T-helper 17 cell (primary cell): ENCODE results near the gene FILIP1L. TPM values are rescaled to one million over a fixed set of nuclear protein-coding genes. Genes with fewer than 3 reads are reported as not detected.

Source experiments
- ATAC-seq: fragments of 150-1000 bp; cut with Tn5 transposase; 2 replicates; pipeline ENCODE4 v1.10.0; 2021; ENCODE audit warnings: mild to moderate bottlenecking, moderate library complexity
- DNase-seq, 3 donors: peaks; one replicate each; pipeline versions ENCODE4 v3.0.0 to v3.0.0-alpha.2; 2020 to 2021
- H3K9me3 ChIP-seq: one replicate; pipeline ENCODE4 v1.7.0; 2013; ENCODE audit warnings: low read length, mild to moderate bottlenecking; ENCODE audit not compliant: control insufficient read depth, poor library complexity, severe bottlenecking
- H3K27ac Mint-ChIP-seq: one replicate; pipeline ENCODE4 v1.8.0; 2022; ENCODE audit warnings: mild to moderate bottlenecking, moderate library complexity, mixed read lengths
- H3K27me3 Mint-ChIP-seq: one replicate; pipeline ENCODE4 v1.8.0; 2022; ENCODE audit warnings: mixed read lengths
- H3K36me3 Mint-ChIP-seq: one replicate; pipeline ENCODE4 v1.8.0; 2022; ENCODE audit warnings: low read depth, mixed read lengths
- H3K4me1 Mint-ChIP-seq: one replicate; pipeline ENCODE4 v1.8.0; 2022; ENCODE audit warnings: mild to moderate bottlenecking, mixed read lengths
- H3K4me3 Mint-ChIP-seq: one replicate; pipeline ENCODE4 v1.8.0; 2022; ENCODE audit warnings: mild to moderate bottlenecking, moderate library complexity, mixed read lengths
- total RNA-seq, 4 donors: library from RNA in 2 of 4; stranded (reverse) in 2 of 4; gene quantifications; one replicate each; pipeline ENCODE4 v1.2.3 and lab custom pipeline; 2022 to 2026

Gene FILIP1L
- total RNA-seq, 2 donors from 2014 or later, result 0.82 TPM; not detected in 1

DNA sequence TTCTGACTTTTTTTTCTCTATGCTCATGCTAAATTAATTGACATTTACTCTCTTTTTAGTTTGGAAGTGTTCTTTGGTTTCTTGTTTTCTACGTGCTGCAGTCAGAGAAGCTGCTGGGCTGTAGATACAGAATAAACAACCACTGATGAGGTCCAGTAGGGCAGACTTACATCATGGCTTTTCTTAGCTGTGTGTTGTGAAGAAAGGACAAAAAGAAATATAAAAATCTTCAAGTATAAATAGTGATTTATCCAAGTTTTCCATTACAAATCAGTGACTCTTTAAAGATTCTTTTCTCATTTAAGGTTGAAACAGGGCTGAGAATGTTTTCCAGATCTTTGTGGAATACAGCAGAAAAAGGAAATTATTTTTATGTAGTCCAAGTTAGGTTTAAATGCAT lies 174.4 kb downstream of the FILIP1L start:
- Mint-ChIP-seq H3K4me1 (peaks cover 9% of the 10 kb centered on the region), H3K36me3 (peaks cover 3% of the 10 kb centered on the region), H3K27me3 (no peaks in the 10 kb centered on the region), H3K4me3 (no peak overlapping the region), H3K27ac (no peak overlapping the region)
- no peak for DNase-seq
- H3K9me3 ChIP-seq, result no peaks in the 10 kb centered on the region
- ATAC-seq, result no peak

GRCh38 chr3:99938270-99938911 lies 175.9 kb downstream of the FILIP1L start:
- no peak overlapping the region for H3K4me3 Mint-ChIP-seq
- H3K27me3 Mint-ChIP-seq, result no peaks in the 10 kb centered on the region

DNA sequence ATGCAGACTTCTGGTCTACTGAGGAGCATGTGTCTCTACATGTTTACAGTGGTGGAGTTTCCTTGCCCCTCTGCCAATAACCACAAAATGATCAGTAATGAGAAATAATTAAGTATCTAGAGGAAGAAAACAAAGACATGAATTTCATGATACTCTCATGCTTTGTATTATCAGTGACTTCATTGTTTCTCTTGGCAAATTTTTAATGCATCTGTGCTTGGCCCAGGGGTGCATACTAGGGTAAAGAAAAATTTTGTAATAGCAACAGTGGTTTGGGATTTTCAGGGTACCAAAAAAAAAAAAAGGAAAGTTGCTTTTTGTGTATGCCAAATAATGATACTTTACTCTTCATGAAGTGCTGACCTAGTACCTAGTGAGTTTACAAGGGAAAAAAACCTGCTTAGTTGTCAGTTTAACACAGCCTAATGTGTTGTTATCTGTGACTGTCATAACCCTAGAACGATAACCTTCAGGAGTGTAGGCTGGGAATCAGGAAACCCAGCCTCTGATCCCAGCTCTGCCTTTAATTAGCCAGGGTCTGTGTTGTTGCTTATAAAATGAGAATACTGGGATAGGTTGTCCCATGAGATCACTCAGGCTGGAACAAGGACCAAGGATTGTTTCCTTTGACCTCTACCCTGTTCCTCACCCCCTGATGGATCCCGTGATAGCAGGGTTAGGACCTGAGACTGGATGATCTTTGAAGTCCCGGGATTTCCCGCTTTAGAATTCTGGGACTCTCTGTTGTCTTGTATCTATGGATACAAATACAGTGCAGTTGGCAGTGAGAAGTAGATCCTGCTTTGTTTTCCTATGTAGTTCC lies 179.1 kb downstream of the FILIP1L start:
- no peak for DNase-seq
- no peak overlapping the region for H3K27ac Mint-ChIP-seq
- H3K9me3 ChIP-seq, result no peaks in the 10 kb centered on the region
- no peak for ATAC-seq
- peaks cover 4% of the 10 kb centered on the region for H3K4me1 Mint-ChIP-seq
- no peaks in the 10 kb centered on the region for H3K36me3 Mint-ChIP-seq
- no peak overlapping the region for H3K4me3 Mint-ChIP-seq
- H3K27me3 Mint-ChIP-seq, result no peaks in the 10 kb centered on the region

More at GRCh38 chr3:99938270-99938911, 175.9 kb downstream of the FILIP1L start:
- DNase-seq, result no peak
- H3K27ac Mint-ChIP-seq, result no peak overlapping the region
- no peaks in the 10 kb centered on the region for H3K9me3 ChIP-seq
- no peak for ATAC-seq
- peaks cover 3% of the 10 kb centered on the region for H3K36me3 Mint-ChIP-seq
- H3K4me1 Mint-ChIP-seq, result peaks cover 5% of the 10 kb centered on the region

GRCh38 chr3:99933971-99934750 lies 180.1 kb downstream of the FILIP1L start:
- Mint-ChIP-seq H3K4me1 (peaks cover 7% of the 10 kb centered on the region), H3K27me3 (no peaks in the 10 kb centered on the region), H3K27ac (no peak overlapping the region), H3K36me3 (no peaks in the 10 kb centered on the region), H3K4me3 (no peak overlapping the region)
- H3K9me3 ChIP-seq, result no peaks in the 10 kb centered on the region
- no peak for ATAC-seq
- no peak for DNase-seq

GRCh38 chr3:99931059-99931458 lies 183.2 kb downstream of the FILIP1L start:
- Mint-ChIP-seq H3K27me3 (no peaks in the 10 kb centered on the region), H3K4me1 (peaks cover 4% of the 10 kb centered on the region), H3K27ac (no peak overlapping the region), H3K4me3 (no peak overlapping the region), H3K36me3 (no peaks in the 10 kb centered on the region)
- ATAC-seq (no peak), DNase-seq (no peak)
- no peaks in the 10 kb centered on the region for H3K9me3 ChIP-seq

DNA sequence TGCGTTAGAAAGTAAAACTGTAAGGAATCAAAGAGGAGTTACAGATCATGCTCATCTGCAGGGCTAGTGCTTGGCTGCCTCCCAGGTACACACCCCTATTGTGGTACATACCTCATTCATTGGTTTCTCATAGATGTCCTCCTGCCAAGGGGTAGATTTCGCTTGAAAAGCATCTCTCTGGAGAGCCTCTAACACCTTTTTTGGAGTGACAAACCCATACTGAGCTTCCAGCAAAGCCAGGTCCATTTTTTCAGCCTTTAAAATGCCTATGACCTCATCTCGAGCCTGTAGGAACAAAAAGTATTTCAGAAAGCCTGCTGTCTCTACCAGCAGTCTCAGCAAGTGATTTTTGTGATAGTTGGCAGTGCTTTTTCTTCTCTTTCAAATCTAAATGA lies 184.6 kb downstream of the FILIP1L start:
- ATAC-seq (no peak), DNase-seq (no peak)
- Mint-ChIP-seq H3K4me1 (peaks cover 6% of the 10 kb centered on the region), H3K27ac (no peak overlapping the region), H3K36me3 (no peaks in the 10 kb centered on the region), H3K4me3 (no peak overlapping the region), H3K27me3 (no peaks in the 10 kb centered on the region)
- H3K9me3 ChIP-seq, result no peaks in the 10 kb centered on the region

GRCh38 chr3:99928771-99929744 lies 185.2 kb downstream of the FILIP1L start:
- H3K9me3 ChIP-seq, result no peaks in the 10 kb centered on the region
- ATAC-seq (no peak), DNase-seq (no peak)
- Mint-ChIP-seq H3K27ac (no peak overlapping the region), H3K36me3 (no peaks in the 10 kb centered on the region), H3K27me3 (no peaks in the 10 kb centered on the region), H3K4me3 (no peak overlapping the region), H3K4me1 (peaks cover 7% of the 10 kb centered on the region)

DNA sequence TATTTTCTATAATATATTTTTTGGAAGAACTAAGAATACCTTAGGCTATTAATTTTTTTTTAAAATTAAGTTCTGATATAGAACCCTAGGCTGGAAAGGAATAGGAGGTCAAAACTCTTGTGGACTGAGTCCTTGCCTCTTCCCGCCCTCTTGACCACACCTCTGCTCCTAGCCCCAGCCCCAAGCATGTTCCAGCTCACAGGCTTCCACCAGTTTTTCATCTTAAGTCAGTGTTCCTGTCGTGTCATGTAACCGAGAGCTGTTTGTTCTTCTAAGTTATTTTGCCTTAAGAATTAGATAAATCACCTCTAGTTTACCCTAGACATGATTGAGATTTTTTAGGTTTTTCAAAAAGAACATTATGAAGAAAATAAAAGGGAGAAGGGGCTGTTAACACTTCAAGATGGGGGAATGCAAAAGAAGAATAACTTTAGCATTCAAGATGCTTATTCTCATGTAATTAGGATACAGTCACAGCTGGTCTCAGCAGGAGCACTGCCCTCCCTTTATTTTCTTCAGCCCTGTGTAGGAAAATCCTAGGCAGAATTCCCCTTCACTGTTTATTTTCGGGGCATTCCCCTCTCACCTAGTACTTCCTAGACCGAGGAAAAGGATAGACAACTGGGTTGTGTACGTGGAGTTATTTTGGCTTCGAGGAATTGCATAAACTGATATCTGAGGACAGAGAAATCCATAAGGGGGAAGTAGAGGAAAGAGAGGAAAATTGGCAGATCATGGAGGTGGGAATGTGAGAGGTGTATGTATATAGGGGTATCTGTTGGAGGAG lies 186.4 kb downstream of the FILIP1L start:
- Mint-ChIP-seq H3K4me3 (no peak overlapping the region), H3K4me1 (peaks cover 7% of the 10 kb centered on the region), H3K27ac (no peak overlapping the region), H3K27me3 (no peaks in the 10 kb centered on the region), H3K36me3 (no peaks in the 10 kb centered on the region)
- ATAC-seq (no peak), DNase-seq (no peak)
- no peaks in the 10 kb centered on the region for H3K9me3 ChIP-seq

DNA sequence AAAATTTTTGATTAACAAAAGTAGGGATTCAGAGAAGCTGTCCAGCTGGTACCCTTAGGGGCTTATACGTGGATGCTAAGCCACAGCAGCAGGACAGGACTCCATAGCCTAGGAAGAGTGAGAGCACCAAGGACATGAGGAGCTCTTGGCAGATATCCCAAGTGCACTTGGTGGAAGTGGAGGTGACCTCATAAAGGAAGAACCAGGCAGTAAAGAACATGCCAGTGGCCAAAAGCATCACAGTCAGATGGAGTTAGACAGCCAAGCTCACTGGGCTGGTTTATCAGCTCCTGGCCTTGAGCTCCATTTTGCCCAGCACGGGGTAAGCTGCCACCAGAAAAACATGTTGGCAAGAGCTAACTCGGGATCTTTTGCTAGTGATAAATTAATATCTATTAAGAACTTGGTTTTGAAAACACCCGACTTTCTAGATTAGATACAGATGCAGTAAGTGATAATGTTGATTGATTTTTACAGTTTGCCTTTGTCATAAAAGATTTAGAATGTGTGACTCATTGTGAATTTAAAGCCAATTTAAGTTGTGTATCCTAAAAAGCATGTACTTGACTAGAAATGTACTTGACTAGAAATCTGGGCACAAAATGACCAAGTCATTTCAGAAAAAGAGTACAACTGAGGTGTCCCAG lies 188.6 kb downstream of the FILIP1L start:
- no peaks in the 10 kb centered on the region for H3K9me3 ChIP-seq
- ATAC-seq (no peak), DNase-seq (no peak)
- H3K4me3 Mint-ChIP-seq, result no peak overlapping the region
- peaks cover 7% of the 10 kb centered on the region for H3K4me1 Mint-ChIP-seq
- no peak overlapping the region for H3K27ac Mint-ChIP-seq
- H3K36me3 Mint-ChIP-seq, result no peaks in the 10 kb centered on the region
- no peaks in the 10 kb centered on the region for H3K27me3 Mint-ChIP-seq

GRCh38 chr3:99923873-99924272 lies 190.4 kb downstream of the FILIP1L start:
- no peaks in the 10 kb centered on the region for H3K9me3 ChIP-seq
- DNase-seq (no peak), ATAC-seq (no peak)
- H3K4me3 Mint-ChIP-seq, result no peak overlapping the region
- H3K4me1 Mint-ChIP-seq, result peaks cover 5% of the 10 kb centered on the region
- no peaks in the 10 kb centered on the region for H3K27me3 Mint-ChIP-seq
- H3K27ac Mint-ChIP-seq, result no peak overlapping the region
- no peaks in the 10 kb centered on the region for H3K36me3 Mint-ChIP-seq

DNA sequence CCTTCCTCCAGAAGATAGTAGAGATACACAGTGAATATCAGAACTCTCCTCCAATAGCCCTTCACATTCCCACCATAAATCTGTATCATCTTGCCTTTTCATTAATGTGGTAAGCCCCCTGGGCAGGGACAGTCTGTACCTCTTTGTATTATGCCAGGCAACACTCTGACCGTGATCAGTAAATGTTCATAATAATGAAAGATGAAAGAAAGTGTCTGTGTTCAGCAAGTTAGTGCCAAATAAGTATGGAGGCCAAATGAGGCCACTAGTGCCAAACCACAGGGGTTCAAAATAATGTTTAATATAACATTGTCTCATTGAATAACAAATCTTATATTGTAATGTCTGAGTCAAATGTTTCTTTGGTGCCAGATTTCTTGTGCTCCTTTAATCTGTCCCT lies 192.3 kb downstream of the FILIP1L start:
- no peaks in the 10 kb centered on the region for H3K27me3 Mint-ChIP-seq
- H3K4me3 Mint-ChIP-seq, result no peak overlapping the region
- H3K9me3 ChIP-seq, result no peaks in the 10 kb centered on the region
- no peaks in the 10 kb centered on the region for H3K36me3 Mint-ChIP-seq
- H3K4me1 Mint-ChIP-seq, result peaks cover 5% of the 10 kb centered on the region
- DNase-seq (no peak), ATAC-seq (no peak)
- H3K27ac Mint-ChIP-seq, result no peak overlapping the region

DNA sequence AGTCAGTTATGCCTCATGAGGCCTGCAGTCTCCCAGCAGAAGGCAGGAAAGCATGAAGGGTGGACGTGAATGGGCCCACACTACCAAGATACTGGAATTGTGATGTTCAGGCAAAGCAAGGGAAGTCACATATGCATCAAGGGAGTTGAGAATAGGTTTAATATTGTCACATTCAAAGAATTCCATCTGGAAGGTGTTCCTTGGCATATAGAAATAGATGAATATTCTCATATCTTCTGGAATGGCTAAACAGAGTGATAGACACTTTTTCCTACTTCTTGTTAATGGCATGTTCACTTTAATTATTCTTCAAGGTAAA lies 193.0 kb downstream of the FILIP1L start:
- DNase-seq (no peak), ATAC-seq (no peak)
- H3K36me3 Mint-ChIP-seq, result no peaks in the 10 kb centered on the region
- H3K27ac Mint-ChIP-seq, result no peak overlapping the region
- H3K27me3 Mint-ChIP-seq, result no peaks in the 10 kb centered on the region
- H3K4me3 Mint-ChIP-seq, result no peak overlapping the region
- H3K9me3 ChIP-seq, result no peaks in the 10 kb centered on the region
- H3K4me1 Mint-ChIP-seq, result peaks cover 5% of the 10 kb centered on the region
